WTC11 (cell line): ENCODE results near the gene TNK1.

Experiments
- KAT7 ChIP-seq: sonication (generic); formaldehyde crosslinking; IDR thresholded peaks from 2 replicates; pipeline ENCODE4 v1.8.1; 2023; ENCODE audit warnings: missing genetic modification reagents, mild to moderate bottlenecking, borderline replicate concordance
- TF ChIP-seq, protein P1 (sequence below): fragments of 200-600 bp; IDR thresholded peaks from 2 replicates; pipeline ENCODE4 v1.8.0; 2022; ENCODE audit warnings: antibody characterized with exemption

GRCh38 chr17:7383742-7384488 is 3.0 kb downstream of the TNK1 start:
- TF ChIP-seq, protein P1, sequence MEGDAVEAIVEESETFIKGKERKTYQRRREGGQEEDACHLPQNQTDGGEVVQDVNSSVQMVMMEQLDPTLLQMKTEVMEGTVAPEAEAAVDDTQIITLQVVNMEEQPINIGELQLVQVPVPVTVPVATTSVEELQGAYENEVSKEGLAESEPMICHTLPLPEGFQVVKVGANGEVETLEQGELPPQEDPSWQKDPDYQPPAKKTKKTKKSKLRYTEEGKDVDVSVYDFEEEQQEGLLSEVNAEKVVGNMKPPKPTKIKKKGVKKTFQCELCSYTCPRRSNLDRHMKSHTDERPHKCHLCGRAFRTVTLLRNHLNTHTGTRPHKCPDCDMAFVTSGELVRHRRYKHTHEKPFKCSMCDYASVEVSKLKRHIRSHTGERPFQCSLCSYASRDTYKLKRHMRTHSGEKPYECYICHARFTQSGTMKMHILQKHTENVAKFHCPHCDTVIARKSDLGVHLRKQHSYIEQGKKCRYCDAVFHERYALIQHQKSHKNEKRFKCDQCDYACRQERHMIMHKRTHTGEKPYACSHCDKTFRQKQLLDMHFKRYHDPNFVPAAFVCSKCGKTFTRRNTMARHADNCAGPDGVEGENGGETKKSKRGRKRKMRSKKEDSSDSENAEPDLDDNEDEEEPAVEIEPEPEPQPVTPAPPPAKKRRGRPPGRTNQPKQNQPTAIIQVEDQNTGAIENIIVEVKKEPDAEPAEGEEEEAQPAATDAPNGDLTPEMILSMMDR, result no peak
- TF ChIP-seq KAT7 (CRISPR knock-in tag), result no peak
